HUES48 (cell line): ENCODE results near the gene TMEM238.
A peak's percentile ranks its signal among the peaks of the same experiment; 100 is the strongest.

ENCODE experiments used
- H3K27ac ChIP-seq: one replicate; pipeline ENCODE4 v1.7.0; 2013; ENCODE audit warnings: low read depth, low read length, inconsistent platforms
- H3K27me3 ChIP-seq: 2 replicates; pipeline ENCODE4 v1.6.1; 2013; ENCODE audit warnings: mild to moderate bottlenecking, low read length; ENCODE audit not compliant: control insufficient read depth, insufficient read depth
- H3K36me3 ChIP-seq: 2 replicates; pipeline ENCODE4 v1.6.1; 2013; ENCODE audit warnings: low read length; ENCODE audit not compliant: control insufficient read depth, insufficient read depth
- H3K4me1 ChIP-seq: 2 replicates; pipeline ENCODE4 v1.6.1; 2013; ENCODE audit warnings: mild to moderate bottlenecking, low read length; ENCODE audit not compliant: control insufficient read depth, insufficient read depth
- H3K4me3 ChIP-seq: 2 replicates; pipeline ENCODE4 v1.5.1; 2013; ENCODE audit warnings: mild to moderate bottlenecking, low read depth, low read length
- H3K9ac ChIP-seq: 2 replicates; pipeline ENCODE4 v1.6.1; 2013; ENCODE audit warnings: mild to moderate bottlenecking, low read depth, low read length, moderate library complexity
- H3K9me3 ChIP-seq: 2 replicates; pipeline ENCODE4 v1.6.1; 2013; ENCODE audit warnings: low read length; ENCODE audit not compliant: control insufficient read depth, insufficient read depth

The TMEM238 gene

DNA sequence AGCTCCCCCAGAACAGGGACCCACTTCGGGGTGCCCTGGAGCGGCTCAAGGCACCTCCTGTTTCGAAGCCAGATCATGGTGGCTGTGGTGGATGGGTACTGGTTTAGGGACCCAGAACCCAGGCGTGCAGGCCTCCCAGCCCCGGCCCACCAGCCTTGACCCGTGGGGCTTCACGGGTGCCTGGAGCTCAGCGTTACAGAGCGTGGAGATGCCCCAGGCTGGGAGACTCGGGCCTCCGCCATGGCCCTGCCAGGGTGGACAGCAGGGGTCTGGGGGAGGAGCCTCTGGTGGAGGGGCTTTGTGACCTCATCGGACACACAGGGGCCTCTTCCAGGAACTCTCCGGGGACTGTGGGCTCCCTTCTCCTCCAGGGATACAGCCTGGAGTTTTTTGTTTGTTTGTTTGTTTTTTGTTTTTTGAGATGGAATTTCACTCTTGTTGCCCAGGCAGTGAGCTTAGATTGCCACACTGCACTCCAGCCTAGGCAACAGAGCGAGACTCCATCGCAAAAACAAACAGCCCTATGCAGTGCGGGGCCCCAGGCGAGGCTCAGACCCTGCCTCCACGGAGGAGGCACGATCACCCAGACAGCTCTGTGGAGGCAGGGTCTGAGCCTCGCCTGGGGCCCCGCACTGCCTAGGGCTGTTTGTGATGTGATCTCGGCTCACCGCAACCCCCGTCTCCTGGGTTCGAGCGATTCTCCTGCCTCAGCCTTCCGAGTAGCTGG is 20.9 kb downstream of the TMEM238 start, which contains the start of gene GARIN5B:
GARIN5B (minus strand) TSS at position 271 of the 727 bp plus-strand sequence; CDS start at position 77, 194 bp downstream.
- no peak within 1 kb of the TSS for H3K27ac ChIP-seq
- H3K9me3 ChIP-seq = no peaks in the 10 kb centered on the region
- no peak within 1 kb of the TSS for H3K9ac ChIP-seq
- H3K36me3 ChIP-seq = no peaks in the 10 kb centered on the region
- H3K27me3 ChIP-seq = peaks cover 7% of the 10 kb centered on the region; the same call in 1 of the 2 replicates
- H3K4me3 ChIP-seq = no peak within 1 kb of the TSS
- peaks cover 7% of the 10 kb centered on the region; the same call in 1 of the 2 replicates for H3K4me1 ChIP-seq

DNA sequence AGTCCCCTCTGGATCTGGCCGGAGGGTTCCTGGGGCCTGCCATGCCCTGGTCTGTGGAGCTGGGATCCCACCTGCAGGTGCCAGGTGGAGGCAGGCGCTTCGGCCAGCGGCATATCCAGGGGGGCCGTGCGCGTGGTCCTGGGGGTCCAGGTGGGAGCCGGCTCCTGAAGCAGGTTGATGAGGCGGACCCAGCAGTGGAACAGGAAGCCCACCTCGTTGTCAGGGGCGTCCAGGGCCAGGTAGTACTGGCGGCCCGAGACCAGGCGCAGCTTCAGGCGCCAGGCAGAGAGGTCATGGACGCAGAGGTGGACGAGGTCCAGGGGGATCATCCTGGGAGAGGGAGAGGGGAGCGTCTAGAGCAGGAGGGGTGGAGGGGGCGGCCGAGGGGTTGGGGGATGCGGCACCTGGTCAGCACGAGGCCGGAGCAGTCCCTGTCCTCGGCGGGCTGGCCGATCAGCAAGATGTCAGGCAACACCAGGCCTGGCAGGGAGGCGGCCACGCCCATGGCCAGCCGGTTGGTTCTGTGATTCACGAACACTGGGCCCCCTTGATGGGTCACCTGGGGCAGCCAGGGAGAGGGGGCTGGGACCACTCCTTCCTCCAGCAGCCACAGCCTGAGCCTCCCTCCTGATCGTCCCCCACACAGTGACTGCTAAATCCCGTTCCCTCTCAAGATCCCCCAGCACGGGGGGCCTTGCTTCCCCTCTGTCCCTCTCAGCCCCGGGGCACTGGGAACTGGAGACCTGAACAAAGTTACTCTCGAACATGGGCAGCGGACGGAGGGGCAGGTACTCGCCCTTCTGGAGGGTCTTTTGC is 21.7 kb downstream of the TMEM238 start:
- Histone ChIP-seq H3K4me3 (no peak overlapping the region), H3K27me3 (peaks cover 9% of the 10 kb centered on the region), H3K9ac (no peak overlapping the region), H3K9me3 (no peaks in the 10 kb centered on the region), H3K27ac (no peak overlapping the region), H3K36me3 (no peaks in the 10 kb centered on the region), H3K4me1 (peaks cover 7% of the 10 kb centered on the region; the same call in 1 of the 2 replicates)

DNA sequence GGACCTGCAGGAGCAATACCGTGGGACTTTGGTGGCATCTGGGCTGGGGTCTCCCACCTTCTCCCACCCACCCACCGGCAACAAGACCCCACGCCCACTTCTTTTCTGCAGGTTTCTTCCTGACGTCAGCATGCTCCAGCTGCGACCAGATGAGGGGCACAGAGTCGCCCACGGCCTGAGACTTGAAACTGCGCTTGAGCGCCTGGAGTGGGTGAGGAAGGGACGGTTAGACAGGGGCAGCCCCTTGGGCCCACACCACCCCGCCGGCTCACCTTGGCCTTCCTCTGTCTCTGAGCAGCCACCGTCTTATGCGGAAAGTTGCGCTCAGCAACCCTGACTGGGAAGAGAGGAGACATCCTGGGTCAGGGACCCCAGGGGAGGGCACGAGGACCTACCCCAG is 23.2 kb downstream of the TMEM238 start:
- H3K4me3 ChIP-seq = no peak overlapping the region
- H3K27ac ChIP-seq = no peak overlapping the region
- H3K9me3 ChIP-seq = no peaks in the 10 kb centered on the region
- H3K4me1 ChIP-seq = peaks cover 7% of the 10 kb centered on the region; the same call in 1 of the 2 replicates
- H3K27me3 ChIP-seq = peaks cover 23% of the 10 kb centered on the region
- H3K36me3 ChIP-seq = no peaks in the 10 kb centered on the region
- H3K9ac ChIP-seq = no peak overlapping the region

DNA sequence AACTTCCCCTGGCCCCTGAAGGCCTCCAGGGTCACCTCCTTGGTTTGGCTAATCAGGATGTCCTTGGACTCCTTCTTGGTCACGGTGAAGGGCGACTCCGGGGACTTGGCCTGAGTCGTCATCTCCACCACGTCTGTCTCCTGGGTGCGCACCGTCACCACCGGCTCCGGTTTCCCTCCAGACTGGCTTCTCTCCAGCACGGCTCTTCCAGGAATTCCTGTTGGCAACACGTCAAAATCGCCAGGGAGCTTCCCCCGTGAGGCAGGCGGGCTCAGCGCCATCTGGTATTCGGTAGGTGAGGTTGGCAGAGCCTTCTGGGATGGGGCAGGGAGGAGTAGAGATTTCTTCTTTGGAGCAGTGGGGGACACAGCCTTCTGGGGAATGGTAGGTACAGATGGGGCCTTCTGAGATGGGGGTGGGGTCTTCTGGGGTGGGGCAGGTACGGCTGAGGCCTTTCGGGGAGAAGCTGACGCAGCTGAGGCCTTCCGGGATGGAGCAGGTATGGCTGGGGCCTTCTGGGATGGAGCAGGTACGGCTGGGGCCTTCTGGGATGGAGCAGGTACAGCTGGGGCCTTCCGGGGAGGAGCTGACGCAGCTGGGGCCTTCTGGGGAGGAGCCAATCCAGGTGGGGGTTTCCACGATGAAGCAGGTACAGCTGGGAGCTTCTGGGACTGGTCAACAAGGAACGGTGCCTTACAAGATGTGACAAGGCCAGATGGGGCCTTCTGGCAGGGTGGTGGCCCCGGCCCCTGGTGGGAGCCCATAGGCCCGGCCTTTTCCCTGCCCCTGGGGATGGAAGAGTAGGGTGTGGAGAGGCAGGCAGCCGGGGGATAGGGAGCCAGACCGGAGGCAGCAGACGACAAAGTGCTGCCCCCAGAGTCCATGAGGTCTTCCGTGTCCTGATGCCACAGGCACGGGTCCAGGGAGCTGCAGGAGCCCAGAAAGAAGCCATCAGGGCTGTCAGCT is 24.9 kb downstream of the TMEM238 start:
- peaks cover 35% of the 10 kb centered on the region for H3K27me3 ChIP-seq
- no peaks in the 10 kb centered on the region for H3K36me3 ChIP-seq
- H3K4me1 ChIP-seq = peaks cover 11% of the 10 kb centered on the region; the same call in 1 of the 2 replicates
- no peak overlapping the region for H3K9ac ChIP-seq
- H3K4me3 ChIP-seq = no peak overlapping the region
- no peaks in the 10 kb centered on the region for H3K9me3 ChIP-seq
- H3K27ac ChIP-seq = no peak overlapping the region

- Histone ChIP-seq H3K9ac (no peak overlapping the region), H3K36me3 (no peaks in the 10 kb centered on the region), H3K9me3 (no peaks in the 10 kb centered on the region), H3K27me3 (peaks cover 39% of the 10 kb centered on the region), H3K4me3 (no peak overlapping the region), H3K27ac (no peak overlapping the region), H3K4me1 (peaks cover 11% of the 10 kb centered on the region)
Observed at GRCh38 chr19:55358493-55358892, 25.6 kb downstream of the TMEM238 start.

GRCh38 chr19:55355213-55355821 is 28.8 kb downstream of the TMEM238 start:
- Histone ChIP-seq H3K9ac (no peak overlapping the region), H3K36me3 (no peaks in the 10 kb centered on the region), H3K4me3 (peak overlapping the region; percentile 32; the same call in 1 of the 2 replicates), H3K4me1 (peaks cover 9% of the 10 kb centered on the region), H3K9me3 (no peaks in the 10 kb centered on the region), H3K27me3 (peaks cover 58% of the 10 kb centered on the region), H3K27ac (no peak overlapping the region)

DNA sequence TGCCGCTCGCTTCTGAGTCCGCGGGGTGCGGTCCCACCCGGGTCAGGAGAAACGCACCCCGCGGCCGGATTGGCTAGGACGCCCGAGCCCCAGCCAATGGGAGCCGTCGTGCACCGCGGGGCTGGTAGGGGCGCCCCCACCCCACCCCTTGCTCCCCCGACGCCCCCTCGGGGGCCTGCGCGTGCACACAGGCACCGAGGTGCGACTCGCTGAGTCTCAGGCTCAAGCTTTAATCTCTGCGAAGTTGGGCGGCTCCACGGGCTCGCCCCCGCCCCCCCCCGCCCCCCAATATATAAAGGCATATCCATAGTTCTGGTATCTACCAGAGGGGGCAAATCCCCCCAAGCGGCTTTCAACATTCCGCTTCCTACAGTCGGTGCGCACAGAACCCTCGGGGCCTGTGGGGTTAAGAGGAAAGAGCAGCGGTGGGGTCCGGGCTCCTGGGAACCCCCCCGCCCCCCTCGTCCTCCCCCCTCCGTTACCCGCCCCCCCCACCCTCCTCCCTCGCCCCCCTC is 29.3 kb downstream of the TMEM238 start, which contains the start of gene COX6B2:
COX6B2 (minus strand) TSS at position 22 of the 515 bp plus-strand sequence. CDS start 198 bp downstream, outside the sequence.
- no peaks in the 10 kb centered on the region for H3K9me3 ChIP-seq
- H3K36me3 ChIP-seq = no peaks in the 10 kb centered on the region
- no peak within 1 kb of the TSS for H3K9ac ChIP-seq
- peaks cover 13% of the 10 kb centered on the region for H3K4me1 ChIP-seq
- no peak within 1 kb of the TSS for H3K27ac ChIP-seq
- peaks cover 57% of the 10 kb centered on the region for H3K27me3 ChIP-seq
- H3K4me3 ChIP-seq = peak within 1 kb of the TSS; percentile 84

DNA sequence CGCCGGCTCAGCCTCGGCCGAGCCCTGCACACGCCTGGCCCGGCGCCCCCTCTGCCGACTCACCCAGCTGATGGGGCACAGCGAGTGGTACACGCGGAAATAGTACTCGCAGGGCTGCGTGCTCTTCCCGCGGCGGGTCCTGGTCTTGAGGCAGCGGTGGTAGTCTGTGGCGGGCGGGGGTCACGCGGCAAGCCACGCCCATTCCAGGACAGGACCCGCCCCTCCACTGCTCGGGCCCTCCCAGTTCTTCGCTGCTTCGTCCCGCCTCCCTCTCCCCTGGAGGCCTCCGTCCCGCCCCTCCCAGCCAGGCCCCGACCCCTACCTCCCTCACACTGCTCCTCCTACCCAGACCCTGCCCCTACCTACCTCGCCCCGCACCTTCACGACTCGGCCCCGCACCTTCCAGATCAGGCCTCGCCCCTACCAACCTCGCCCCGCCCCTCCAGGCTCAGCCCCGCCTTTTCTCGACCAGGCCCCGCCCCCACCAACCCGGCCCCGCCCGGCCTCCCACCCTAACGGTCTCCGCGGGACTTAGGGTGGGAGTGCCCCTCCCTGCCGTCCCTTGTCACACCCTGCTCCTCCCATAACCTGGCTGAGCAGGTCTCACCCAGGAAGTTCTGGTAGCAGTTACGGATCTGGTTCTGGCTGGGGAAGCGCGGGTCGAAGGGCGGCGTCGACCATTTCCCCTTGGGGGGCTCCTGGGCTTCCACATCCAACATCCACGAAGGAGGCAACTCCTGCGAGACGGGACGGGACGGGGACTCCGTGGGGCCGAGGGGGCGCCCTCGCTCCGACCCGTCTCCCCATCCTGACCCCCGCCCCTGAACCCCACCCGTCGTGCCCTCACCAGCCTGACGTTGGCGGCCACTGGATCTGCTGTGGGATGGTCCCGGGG is 30.0 kb downstream of the TMEM238 start:
- Histone ChIP-seq H3K27me3 (peaks cover 54% of the 10 kb centered on the region), H3K27ac (no peak overlapping the region), H3K4me1 (peaks cover 19% of the 10 kb centered on the region), H3K9ac (no peak overlapping the region), H3K9me3 (no peaks in the 10 kb centered on the region), H3K36me3 (peaks cover 3% of the 10 kb centered on the region; the same call in 1 of the 2 replicates), H3K4me3 (peak overlapping the region; percentile 84)

- H3K4me1 ChIP-seq = peaks cover 26% of the 10 kb centered on the region
- peaks cover 54% of the 10 kb centered on the region for H3K27me3 ChIP-seq
- peak overlapping the region; percentile 84 for H3K4me3 ChIP-seq
- H3K27ac ChIP-seq = no peak overlapping the region
- peaks cover 3% of the 10 kb centered on the region; the same call in 1 of the 2 replicates for H3K36me3 ChIP-seq
- H3K9ac ChIP-seq = no peak overlapping the region
- H3K9me3 ChIP-seq = no peaks in the 10 kb centered on the region
Observed at GRCh38 chr19:55353356-55353802, 30.7 kb downstream of the TMEM238 start.
